GM19035 (cell line): Measurements from ENCODE around the gene NKIRAS1.
"Not testable (repeated sequence)": the region's sequence is repeated elsewhere in the genome, so short reads cannot be mapped to it uniquely, and the experiment has no call there.

Source experiments
- ATAC-seq: cut with Tn5 transposase; IDR thresholded peaks from one replicate; pipeline ENCODE4 v1.9.1; 2021; ENCODE audit not compliant: unreplicated experiment

NKIRAS1 gene

DNA sequence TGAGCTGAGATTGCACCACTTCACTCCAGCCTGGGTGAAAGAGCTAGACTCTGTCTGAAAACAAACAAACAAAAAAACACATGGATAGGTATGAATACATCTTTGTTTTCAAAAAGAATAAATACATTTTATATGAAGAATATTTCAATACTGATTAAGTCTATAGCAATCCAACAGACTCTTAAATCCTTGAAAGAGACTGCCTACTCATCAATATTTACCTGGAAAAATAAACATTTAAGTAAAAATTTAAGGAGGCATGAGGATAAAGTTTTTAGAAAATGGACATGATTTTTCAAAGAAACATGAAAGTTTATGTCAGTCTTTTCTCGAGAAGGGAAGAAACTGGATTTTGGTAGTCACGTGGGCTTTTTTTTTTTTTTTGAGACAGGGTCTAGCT lies 5.4 kb downstream of the NKIRAS1 start:
- ATAC-seq, result no peak

- no peak for ATAC-seq
Measured at GRCh38 chr3:23909341-23909740, 7.4 kb downstream of the NKIRAS1 start.

DNA sequence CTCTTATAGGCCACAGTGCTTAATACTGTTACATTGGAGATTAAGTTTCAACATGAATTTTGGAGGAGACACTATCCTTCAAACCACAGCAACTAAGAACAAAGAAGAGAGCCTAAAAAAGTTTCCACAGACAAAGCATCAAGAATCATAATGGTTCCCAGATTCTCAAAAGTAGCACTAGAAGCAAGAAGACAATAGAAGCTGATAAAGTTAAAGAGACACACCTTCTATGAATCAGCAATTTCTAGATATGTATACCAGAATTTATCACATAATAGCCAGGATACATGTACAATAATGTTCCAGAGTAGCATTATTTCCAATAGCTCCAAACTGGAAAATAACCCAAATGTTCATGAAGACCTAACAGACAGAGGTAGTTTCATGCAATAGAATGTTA lies 12.2 kb downstream of the NKIRAS1 start:
- no peak for ATAC-seq

- no peak for ATAC-seq
Measured at GRCh38 chr3:23900744-23901143, 16.0 kb downstream of the NKIRAS1 start.

GRCh38 chr3:23895181-23895580 lies 21.6 kb downstream of the NKIRAS1 start:
- ATAC-seq, result no peak

DNA sequence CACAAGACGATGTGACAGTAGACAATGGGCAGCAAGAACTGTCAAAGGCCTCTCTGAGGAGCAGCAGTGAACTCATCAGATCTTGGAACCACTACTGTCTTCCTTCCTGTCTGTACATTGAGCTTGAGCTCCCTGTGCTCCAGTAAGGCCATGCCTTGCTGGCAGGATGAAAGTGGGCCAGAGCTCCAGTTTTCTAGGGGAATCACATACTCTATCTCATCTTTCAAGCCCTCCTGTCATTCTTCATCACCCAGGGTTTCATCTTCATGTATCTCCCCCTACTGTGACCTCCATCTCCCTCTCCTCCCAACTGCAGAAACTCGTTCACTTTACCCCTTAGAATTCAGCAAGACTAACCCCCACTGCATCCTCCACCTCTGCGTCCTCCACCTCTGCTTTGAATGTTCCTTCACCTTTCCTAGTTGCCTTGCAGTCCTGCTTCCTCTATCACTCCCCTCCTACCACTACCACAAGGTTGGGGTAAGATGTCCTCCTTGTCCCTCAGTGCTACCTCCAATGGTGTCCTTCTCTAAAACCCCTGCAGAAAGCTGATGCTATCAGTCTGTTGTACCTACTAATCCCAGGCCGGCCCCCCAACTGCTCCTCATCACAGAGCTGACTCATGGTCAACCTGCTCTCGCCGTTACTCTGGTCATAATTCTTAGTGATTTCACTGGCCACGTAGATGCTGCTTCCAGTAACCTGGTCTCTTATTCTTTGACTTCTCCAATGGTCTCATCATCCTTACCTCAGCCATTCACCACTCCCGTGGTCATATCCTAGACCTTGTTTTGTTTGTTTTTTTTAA lies 22.3 kb downstream of the NKIRAS1 start:
- ATAC-seq, result no peak

DNA sequence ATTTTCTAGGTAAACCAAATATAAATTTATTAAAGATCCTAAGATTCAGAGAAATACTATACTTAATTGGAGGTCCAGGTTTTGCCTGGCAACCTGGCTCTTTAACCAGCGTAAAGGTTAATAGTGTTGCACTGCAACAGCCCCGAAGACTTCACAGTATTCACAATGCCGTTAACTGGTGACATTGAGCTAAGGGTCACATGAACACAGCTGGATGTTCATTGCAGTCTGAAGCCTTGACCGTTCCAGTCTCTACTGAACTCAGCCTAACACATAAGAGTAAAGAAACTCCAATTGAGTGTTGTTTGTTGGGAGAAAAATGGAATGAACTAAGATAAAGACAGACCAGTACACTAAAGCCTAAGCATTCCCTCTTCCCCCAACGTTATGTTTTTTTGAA lies 26.8 kb downstream of the NKIRAS1 start:
- ATAC-seq, result no peak

DNA sequence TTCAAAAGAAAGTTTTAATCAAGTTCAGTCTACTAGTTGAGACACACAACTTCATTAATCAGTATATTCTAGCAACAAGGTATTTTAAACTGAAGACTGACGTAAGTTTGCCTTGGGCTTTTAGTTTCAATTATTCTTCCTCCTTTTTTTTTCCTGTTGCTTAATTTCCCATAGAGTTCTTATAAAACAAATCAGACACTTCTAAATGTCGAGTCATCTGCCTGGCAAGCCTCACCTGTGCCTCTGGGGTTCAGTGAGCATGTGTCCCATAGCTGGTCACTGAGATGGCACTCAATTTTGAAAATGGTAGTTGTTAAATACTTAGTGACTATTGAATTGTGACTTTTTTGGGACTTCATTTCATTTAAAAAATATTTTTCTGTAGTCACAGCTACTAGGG lies 27.4 kb downstream of the NKIRAS1 start:
- ATAC-seq, result no peak

- peak; percentile 53 for ATAC-seq
Measured at GRCh38 chr3:23888617-23889228, 28.1 kb downstream of the NKIRAS1 start.

GRCh38 chr3:23886311-23886710 lies 30.5 kb downstream of the NKIRAS1 start:
- no peak for ATAC-seq

- ATAC-seq, result no peak
Measured at GRCh38 chr3:23885210-23885609, 31.6 kb downstream of the NKIRAS1 start.

- ATAC-seq, result no peak
Measured at GRCh38 chr3:23884481-23884880, 32.3 kb downstream of the NKIRAS1 start.

DNA sequence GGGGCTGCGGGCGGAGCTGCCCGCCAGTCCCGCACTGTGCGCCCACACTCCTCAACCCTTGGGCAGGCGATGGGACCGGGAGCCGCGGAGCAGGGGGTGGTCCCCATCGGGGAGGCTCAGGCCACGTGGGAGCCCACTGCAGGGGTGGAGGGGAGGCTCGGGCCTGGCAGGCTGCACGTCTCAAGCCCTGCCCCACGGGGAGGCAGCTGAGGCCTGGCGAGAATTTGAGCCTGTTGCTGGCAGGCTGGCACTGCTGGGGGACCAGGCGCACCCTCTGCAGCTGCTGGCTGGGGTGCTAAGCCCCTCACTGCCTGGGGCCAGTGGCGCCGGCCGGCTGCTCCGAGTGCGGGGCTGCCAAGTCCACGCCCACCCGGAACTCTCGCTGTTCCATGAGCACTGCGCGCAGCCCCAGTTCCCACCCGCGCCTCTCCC lies 34.3 kb downstream of the NKIRAS1 start:
- no peak for ATAC-seq

DNA sequence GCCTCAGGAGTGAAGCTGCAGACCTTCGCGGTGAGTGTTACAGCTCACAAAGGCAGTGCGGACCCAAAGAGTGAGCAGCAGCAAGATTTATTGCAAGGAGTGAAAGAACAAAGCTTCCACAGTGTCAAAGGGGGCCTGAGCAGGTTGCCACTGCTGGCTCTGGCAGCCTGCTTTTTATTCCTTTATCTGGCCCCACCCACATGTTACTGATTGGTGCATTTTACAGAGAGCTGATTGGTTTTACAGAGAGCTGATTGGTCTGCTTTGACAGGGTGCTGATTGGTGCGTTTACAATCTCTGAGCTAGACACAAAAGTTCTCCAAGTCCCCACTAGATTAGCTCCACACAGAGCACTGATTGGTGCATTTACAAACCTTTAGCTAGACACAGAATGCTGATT lies 34.8 kb downstream of the NKIRAS1 start:
- not testable (repeated sequence) for ATAC-seq

GRCh38 chr3:23880703-23881339 lies 36.0 kb downstream of the NKIRAS1 start:
- ATAC-seq, result no peak

- no peak for ATAC-seq
Measured at GRCh38 chr3:23879485-23879884, 37.3 kb downstream of the NKIRAS1 start.

- ATAC-seq, result no peak
Measured at GRCh38 chr3:23877329-23877980, 39.3 kb downstream of the NKIRAS1 start.

DNA sequence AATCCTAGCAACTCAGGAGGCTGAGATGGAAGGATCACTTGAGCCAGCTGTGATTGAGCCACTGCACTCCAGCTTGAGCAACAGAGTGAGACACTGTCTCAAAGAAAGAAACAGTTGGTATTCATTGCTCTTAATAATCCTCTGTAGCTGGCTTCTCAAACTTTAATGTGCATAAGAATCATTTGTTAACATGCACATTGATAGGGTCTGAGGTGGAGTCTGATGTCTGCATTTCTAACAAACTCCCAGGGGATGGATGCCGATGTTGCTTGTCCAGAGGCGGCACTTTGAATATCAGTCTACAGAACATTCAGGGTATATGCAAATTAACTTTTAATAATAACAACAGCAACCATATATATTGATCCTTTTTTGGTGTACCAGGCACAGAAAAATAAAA lies 39.9 kb downstream of the NKIRAS1 start:
- no peak for ATAC-seq

- no peak for ATAC-seq
Measured at GRCh38 chr3:23875113-23875725, 41.6 kb downstream of the NKIRAS1 start.

- no peak for ATAC-seq
Measured at GRCh38 chr3:23874359-23875112, 42.3 kb downstream of the NKIRAS1 start.
